HS-5 (cell line): Measurements from ENCODE around the gene PRM3.
A peak's percentile ranks its signal among the peaks of the same experiment; 100 is the strongest.

ENCODE experiments used
- DNase-seq: peaks from one replicate; pipeline ENCODE4 v3.0.0-alpha.2; 2012; ENCODE audit warnings: low read depth

The PRM3 gene

GRCh38 chr16:11258553-11259492, 14.6 kb downstream of the PRM3 start:
- DNase-seq, result no peak

- peak; percentile 55 for DNase-seq
Measured at GRCh38 chr16:11257131-11257938, 16.1 kb downstream of the PRM3 start.

GRCh38 chr16:11256661-11257130, 16.7 kb downstream of the PRM3 start:
- DNase-seq, result no peak

GRCh38 chr16:11255737-11256660, 17.4 kb downstream of the PRM3 start, which contains the start of gene SOCS1:
SOCS1 (minus strand) TSS chr16:11256204; CDS start chr16:11255478, 726 bp downstream.
- peak; percentile 47 for DNase-seq

- no peak for DNase-seq
Measured at GRCh38 chr16:11254913-11255736, 18.3 kb downstream of the PRM3 start.

- DNase-seq, result no peak
Measured at GRCh38 chr16:11253995-11254912, 19.2 kb downstream of the PRM3 start.

- no peak for DNase-seq
Measured at GRCh38 chr16:11253009-11253994, 20.1 kb downstream of the PRM3 start.

- no peak for DNase-seq
Measured at GRCh38 chr16:11252482-11252931, 20.9 kb downstream of the PRM3 start.

- DNase-seq, result no peak
Measured at GRCh38 chr16:11251525-11252481, 21.6 kb downstream of the PRM3 start.

GRCh38 chr16:11250786-11251524, 22.5 kb downstream of the PRM3 start:
- no peak for DNase-seq

- no peak for DNase-seq
Measured at GRCh38 chr16:11250091-11250785, 23.2 kb downstream of the PRM3 start.

- DNase-seq, result no peak
Measured at GRCh38 chr16:11249233-11250061, 24.0 kb downstream of the PRM3 start.

GRCh38 chr16:11248133-11248532, 25.3 kb downstream of the PRM3 start:
- DNase-seq, result no peak

GRCh38 chr16:11245988-11246387, 27.4 kb downstream of the PRM3 start:
- no peak for DNase-seq

- no peak for DNase-seq
Measured at GRCh38 chr16:11245222-11245737, 28.1 kb downstream of the PRM3 start.
